ENCODE measurements around the gene PTPRN2.

DNA sequence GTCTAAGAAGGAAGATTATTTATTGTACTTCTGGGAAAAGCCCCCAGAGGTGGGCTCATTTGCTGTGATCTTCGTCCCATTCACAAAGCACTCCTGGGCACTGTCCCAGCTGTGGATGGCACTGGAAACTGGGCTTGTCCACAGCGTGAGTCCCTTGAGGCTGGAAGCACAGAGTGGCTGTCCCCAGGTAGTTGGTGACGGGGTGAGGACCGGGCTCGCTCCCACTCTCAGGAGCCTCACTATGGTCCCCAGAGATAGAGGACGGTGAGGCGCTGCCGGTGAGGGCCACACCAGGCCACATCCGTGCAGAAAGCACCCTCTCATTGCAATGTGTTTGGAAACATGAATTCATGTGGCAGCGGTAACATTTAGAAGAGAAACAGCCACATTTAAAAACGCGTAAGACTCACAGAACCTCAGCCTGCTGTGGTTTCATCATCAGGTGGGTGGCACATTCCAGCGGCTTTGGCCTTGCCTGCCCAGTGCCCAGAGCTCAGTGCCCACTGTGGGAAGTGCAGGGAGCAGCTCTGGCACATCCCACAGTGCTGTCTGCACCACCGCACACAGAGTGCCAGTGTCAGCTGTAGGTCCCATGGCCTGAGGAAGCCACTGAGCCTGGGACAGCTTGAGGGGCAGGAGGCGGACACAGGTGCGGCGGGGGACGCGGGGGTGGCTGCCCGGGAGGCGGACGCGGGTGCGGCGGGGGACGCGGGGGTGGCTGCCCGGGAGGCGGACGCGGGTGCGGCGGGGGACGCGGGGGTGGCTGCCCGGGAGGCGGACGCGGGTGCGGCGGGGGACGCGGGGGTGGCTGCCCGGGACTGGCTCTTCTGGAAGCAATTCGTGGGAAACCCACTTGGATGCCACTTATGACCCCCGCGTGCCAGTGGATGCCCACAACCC is 801.0 kb downstream of the PTPRN2 start:
- no peak for TF ChIP-seq ZFX (IDR thresholded peaks at IDR 0.05; ENCODE audit: borderline replicate concordance)
- TF ChIP-seq, protein P1, sequence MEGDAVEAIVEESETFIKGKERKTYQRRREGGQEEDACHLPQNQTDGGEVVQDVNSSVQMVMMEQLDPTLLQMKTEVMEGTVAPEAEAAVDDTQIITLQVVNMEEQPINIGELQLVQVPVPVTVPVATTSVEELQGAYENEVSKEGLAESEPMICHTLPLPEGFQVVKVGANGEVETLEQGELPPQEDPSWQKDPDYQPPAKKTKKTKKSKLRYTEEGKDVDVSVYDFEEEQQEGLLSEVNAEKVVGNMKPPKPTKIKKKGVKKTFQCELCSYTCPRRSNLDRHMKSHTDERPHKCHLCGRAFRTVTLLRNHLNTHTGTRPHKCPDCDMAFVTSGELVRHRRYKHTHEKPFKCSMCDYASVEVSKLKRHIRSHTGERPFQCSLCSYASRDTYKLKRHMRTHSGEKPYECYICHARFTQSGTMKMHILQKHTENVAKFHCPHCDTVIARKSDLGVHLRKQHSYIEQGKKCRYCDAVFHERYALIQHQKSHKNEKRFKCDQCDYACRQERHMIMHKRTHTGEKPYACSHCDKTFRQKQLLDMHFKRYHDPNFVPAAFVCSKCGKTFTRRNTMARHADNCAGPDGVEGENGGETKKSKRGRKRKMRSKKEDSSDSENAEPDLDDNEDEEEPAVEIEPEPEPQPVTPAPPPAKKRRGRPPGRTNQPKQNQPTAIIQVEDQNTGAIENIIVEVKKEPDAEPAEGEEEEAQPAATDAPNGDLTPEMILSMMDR (IDR thresholded peaks at IDR 0.05), result no peak
